Measurements from ENCODE around the gene SYTL5.

Gene SYTL5

DNA sequence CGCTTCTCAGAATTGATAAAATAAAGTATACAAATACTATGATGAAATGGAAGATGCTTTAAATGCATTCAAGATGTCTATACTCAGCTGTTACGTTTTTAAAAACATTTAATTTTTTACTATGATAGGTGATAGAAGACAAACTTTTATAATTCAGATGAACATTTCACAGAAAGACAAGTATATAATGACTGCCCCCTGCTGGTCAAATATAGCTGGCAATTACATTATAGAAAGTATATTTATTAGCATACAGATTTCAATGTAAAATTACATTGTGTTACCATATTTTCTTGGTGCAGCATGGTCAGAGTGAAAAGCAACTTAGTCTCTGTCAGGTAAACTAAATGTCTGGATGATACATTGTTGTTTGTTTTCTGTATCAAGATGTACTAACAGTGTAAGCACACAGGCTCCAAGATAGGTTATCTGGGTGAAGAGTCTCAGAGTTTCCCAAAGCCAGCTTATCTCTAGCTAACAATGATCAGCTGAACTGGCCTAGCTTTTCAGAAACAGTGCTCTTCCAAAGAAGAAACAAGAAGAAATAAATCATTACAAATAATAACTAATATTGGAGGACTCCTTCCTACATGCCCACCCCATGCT lies 160.2 kb downstream of the SYTL5 start:
- peak; percentile 23 for DNase-seq (ENCODE audit: low spot score)
- TF ChIP-seq, protein P1, sequence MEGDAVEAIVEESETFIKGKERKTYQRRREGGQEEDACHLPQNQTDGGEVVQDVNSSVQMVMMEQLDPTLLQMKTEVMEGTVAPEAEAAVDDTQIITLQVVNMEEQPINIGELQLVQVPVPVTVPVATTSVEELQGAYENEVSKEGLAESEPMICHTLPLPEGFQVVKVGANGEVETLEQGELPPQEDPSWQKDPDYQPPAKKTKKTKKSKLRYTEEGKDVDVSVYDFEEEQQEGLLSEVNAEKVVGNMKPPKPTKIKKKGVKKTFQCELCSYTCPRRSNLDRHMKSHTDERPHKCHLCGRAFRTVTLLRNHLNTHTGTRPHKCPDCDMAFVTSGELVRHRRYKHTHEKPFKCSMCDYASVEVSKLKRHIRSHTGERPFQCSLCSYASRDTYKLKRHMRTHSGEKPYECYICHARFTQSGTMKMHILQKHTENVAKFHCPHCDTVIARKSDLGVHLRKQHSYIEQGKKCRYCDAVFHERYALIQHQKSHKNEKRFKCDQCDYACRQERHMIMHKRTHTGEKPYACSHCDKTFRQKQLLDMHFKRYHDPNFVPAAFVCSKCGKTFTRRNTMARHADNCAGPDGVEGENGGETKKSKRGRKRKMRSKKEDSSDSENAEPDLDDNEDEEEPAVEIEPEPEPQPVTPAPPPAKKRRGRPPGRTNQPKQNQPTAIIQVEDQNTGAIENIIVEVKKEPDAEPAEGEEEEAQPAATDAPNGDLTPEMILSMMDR (IDR thresholded peaks at IDR 0.05; ENCODE audit: extremely low read depth, insufficient read depth, missing control alignments), result peak; percentile 54
- in situ Hi-C loops (cut with MboI; ENCODE audit: low pct_unique_long_range_greater_than_20kb, low sequenced_read_pairs, unreplicated experiment), result no loop called here

DNA sequence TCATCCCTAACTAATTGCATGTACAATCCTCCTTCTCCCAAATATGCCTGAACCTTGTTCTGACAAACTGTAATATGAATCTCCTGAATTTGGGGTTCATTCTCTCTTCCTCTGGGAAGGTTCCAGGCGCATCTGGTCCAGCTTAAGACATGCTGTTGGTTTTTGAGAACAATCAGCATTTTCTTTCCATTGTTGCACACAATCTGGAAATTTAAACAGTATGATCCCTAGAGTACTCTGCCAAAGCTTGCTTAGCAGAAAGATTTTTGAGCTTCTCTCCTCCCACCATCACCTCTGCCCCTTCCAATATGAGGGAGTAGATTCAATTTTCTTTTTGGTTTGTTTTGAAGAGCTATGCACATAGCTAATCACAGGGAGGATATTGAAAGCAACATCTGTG lies 164.2 kb downstream of the SYTL5 start:
- in situ Hi-C loops (cut with MboI; ENCODE audit: low pct_unique_long_range_greater_than_20kb, low sequenced_read_pairs, unreplicated experiment), result no loop called here
- TF ChIP-seq, protein P1 (IDR thresholded peaks at IDR 0.05; ENCODE audit: extremely low read depth, insufficient read depth, missing control alignments), result no peak
- no peak for DNase-seq (ENCODE audit: low spot score)

DNA sequence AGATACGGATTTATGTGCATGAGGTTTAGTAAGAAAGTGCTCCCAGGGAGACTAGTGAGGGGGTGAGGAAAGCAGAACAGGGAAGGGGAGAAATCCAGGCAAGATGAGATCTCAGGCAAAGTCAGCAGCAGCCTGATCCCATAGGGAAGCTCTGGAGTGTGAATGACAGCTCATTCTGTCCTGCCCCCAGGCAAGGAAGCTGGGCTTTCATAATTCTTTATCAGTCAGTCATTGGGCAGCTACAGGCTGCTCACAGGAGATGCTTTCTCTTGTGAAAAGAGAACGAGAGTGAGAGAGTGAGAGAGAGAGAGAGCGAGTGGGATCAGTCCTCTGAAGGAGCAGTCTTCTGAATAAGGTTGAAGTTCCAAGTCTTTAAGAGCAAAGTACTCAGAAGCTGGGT lies 166.2 kb downstream of the SYTL5 start:
- TF ChIP-seq, protein P1 (IDR thresholded peaks at IDR 0.05; ENCODE audit: extremely low read depth, insufficient read depth, missing control alignments), result no peak
- DNase-seq (ENCODE audit: low spot score), result no peak
- in situ Hi-C loops (cut with MboI; ENCODE audit: low pct_unique_long_range_greater_than_20kb, low sequenced_read_pairs, unreplicated experiment), result no loop called here

DNA sequence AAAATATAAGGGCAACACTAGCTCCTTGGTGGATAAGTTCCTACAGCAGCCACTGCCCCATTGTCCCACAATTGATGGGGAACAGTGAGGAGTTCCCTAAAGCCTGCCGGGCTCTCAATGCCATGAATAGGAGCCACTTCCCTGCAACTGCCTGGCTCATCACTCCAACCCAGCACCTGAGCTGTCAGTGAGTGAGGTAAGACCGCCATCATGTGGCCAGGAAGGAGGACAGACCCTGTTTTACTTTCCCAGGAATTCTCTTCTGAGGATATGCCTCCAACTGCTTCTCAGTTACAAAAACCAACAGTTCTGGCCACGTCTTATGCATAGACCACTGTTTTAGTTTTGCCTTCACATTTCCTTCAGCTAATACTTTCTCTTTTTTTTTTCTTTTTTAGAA lies 168.8 kb downstream of the SYTL5 start:
- peak; percentile 12 for DNase-seq (ENCODE audit: low spot score)
- TF ChIP-seq, protein P1 (IDR thresholded peaks at IDR 0.05; ENCODE audit: extremely low read depth, insufficient read depth, missing control alignments), result peak; percentile 50
- in situ Hi-C loops (cut with MboI; ENCODE audit: low pct_unique_long_range_greater_than_20kb, low sequenced_read_pairs, unreplicated experiment), result no loop called here

DNA sequence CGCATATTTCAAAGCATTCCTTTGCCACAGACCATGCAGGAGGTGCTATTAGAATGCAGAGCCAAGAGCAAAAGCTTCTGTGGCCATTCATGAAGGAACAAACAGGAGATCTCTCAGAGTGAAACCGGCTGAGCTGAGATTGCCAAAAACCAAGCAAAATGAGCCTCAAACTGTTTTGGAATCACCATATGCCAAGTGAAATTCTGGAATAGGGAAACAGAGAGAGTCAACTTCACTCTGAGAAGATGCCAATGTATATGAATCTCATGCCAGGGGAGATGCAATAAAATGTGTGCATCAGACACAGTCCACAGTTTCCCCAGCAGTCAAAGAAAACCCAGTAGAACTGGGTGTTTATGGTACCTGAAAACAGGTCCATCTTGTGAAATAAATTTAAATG lies 172.0 kb downstream of the SYTL5 start:
- no peak for DNase-seq (ENCODE audit: low spot score)
- in situ Hi-C loops (cut with MboI; ENCODE audit: low pct_unique_long_range_greater_than_20kb, low sequenced_read_pairs, unreplicated experiment), result no loop called here
- TF ChIP-seq, protein P1 (IDR thresholded peaks at IDR 0.05; ENCODE audit: extremely low read depth, insufficient read depth, missing control alignments), result no peak
